GM18951 (cell line): ENCODE results near the gene NACA.

Experiments used
- POLR2A ChIP-seq: IDR thresholded peaks from 4 replicates; pipeline ENCODE4 v1.6.1; 2011; ENCODE audit warnings: mild to moderate bottlenecking; ENCODE audit not compliant: insufficient read length, insufficient read depth; ENCODE audit errors: extremely low read depth
- in situ Hi-C: fragments of 300-500 bp; cut with MboI; formaldehyde crosslinking; loops from one replicate; pipeline ENCODE4 v1.12.0; 2022; ENCODE audit warnings: low sequenced_read_pairs, mixed read lengths, inconsistent platforms; ENCODE audit not compliant: unreplicated experiment

Gene NACA

DNA sequence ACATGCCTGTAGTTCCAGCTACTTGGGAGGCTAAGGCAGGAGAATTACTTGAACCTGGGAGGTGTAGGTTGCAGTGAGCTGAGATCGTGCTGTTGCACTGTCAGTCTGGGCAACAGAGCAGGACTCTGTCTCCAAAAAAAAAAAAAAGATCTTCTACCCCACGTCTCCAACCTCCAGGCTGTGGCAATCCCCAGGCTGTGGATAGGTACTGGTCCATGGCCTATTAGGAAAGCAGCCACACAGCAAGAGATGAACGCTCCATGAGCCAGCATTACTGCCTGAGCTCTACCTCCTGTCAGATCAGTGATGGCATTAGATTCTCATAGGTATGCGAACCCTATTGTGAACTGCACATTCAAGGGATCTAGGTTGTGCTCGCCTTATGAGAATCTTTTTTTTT is 30.9 kb downstream of the NACA start:
- no peak for TF ChIP-seq POLR2A
- in situ Hi-C loops = no loop called here

DNA sequence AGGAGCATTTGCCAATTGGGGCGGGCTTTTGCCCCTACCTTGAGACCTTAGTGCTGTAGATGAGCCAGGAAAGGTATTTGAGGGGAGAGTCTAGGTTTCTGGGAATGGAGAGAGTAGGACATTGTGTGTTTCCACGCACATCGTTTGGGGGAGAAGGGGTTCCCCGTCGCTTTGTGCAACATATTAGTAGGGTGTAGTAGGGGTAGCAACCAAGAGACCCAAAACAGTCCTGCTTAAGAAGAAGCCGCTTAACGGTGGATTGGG is 36.3 kb downstream of the NACA start:
- TF ChIP-seq POLR2A = no peak
- in situ Hi-C loops = no loop called here

DNA sequence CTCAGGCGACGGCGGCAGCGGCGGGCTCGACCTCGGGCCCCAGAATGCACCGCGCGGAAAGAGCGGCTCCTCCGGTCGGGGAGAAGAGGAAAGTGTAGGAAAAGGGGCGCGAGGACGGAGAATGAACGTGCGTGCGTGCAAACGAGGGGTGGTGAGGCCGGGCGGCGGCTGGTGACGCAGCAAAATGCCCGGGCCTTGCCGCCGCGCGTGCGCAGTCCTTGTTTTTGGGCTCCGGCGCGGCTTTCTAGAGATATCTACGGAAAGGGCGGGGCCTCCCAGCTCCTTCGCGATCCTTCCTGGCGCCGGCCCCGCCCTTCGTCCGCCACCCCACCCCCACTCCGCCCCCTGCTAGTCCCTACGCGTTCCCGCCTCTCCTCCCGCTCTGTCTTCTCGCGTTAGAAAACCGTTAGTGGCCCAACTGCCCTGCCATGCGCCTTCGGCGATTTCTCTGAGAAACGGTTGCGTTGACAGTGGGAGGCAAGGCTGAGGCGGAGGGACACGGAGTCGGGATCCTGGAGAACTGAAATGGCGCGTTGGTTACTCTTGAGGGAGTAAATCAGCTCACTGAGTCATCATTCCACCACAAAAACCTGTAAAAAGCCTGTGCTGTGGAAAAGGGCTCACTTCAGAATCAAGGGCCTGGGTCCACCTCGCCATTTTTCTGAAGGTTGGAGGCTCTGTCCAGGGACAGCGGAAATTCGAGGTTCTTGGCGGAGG is 36.8 kb downstream of the NACA start, which contains the start of gene PTGES3:
Gene PTGES3 (minus strand): TSS at position 156 of the 717 bp plus-strand sequence. CDS start 285 bp downstream, outside the sequence.
- TF ChIP-seq POLR2A = peak; percentile 91
- in situ Hi-C loops = no loop called here

DNA sequence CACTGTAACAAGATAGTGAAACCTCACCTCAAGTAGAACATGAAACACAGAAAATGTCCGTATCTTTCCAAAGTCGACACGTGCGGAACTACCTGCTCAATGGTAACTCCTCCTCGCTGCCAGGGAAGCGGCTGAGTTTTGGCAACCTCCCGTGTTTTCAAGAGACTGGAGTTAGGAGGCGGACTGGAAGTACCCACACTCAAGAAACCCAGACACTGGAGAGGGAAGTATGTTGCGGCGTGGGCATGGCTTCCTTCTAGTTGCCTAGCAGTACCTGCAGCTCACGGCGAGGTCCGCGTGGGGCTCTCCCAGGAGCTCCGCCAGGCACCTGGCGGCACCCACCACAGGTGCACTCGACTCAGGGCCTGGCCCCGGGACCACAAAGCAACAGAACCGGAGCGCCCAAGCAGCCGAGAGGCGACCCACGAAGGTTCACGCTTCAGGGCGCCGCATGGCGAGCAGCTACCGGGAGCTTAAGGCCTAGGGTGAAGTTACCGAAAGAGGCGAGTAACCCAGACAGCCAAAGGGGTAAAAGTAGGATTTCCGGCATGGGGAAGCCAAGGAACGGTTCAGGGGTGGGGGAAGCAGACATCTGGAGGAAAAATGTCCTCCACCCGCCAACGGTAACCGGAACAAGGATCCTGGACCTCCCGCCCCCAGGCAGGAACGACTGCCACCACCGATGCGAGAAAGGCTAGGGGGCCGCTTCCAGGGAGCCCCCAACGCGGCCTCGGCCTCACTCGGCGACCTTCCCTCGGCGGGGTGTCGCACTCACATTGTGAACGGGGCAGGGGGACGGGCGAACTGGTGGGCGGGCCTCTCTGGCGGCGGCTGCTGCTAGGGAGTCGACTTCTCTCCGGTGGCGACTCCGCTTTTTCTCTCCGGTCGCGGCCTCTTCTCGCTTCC is 37.6 kb downstream of the NACA start:
- in situ Hi-C loops = no loop called here
- TF ChIP-seq POLR2A = no peak

DNA sequence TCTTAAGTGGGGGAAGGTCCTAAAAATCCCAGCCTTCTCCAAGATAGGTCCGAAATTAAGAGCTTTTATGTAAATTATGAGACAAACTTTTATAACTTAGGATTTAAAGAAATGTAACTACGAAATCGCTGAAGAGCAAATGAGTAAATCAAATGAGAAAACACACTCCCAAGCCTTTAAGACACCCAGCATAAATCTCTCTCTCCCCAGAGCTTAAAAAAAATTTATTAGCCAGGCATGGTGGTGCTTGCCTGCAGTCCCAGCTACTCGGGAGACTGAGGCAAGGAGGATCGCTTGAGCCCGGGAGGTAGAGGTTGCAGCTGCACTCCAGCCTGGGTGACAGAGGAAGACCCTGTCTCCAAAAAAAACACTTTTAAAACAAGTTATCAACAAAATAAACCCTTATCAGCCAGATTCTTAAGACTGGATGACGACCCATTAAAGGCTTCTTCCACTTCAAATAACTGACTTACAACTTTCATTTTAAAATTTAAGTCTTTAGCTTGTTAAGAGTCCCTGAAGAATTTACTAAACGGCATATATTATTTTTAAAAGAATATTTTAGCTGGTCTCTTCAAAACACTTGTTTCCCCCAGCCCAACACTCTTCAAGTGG is 40.2 kb downstream of the NACA start:
- TF ChIP-seq POLR2A = no peak
- in situ Hi-C loops = no loop called here

DNA sequence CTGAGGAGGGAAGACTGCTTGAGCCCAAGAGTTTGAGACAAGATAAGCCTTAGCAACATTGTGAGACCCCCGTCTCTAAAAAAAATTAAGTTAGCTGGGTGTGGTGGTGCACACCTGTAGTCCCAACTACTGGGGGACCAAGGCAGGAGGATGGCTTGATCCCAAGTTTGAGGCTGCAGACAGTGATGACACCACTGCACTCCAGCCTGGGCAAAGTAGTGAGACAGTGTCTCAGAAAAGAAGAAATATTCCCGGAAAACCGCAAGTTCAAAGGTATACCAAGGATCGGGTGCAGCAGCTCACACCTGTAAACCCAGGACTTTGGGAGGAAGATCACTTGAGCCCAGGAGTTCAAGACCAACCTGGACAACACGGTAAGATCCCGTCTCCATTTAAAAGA is 42.8 kb downstream of the NACA start:
- in situ Hi-C loops = no loop called here
- TF ChIP-seq POLR2A = no peak

DNA sequence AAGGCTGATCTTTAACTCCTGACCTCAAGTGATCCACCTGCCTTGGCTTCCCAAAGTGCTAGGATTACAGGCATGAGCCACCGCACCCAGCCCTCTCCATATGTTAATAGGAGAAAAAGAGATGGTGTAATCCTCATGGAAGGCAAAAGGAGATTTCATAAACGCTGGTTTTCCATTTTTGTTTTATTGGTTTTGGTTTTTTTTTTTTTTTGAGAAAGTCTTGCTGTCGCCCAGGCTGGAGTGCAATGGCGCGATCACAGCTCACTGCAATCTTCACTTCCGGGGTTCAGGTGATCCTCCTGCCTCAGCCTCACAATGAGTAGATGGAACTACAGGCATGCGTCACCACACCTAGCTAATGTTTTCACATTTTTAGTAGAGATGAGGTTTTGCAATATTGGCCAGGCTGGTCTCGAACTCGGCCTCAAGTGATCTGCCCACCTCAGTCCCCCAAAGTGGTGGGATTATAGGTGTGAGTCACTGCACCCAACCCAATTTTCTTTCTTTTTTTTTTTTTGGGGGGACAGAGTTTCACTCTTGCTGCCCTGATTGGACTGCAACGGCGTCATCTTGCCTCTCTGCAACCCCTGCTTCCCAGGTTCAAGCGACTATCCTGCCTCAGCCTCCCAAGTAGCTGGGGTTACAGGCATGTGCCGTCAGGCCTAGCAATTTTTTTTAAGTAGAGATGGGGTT is 45.1 kb downstream of the NACA start:
- in situ Hi-C loops = no loop called here
- no peak for TF ChIP-seq POLR2A

DNA sequence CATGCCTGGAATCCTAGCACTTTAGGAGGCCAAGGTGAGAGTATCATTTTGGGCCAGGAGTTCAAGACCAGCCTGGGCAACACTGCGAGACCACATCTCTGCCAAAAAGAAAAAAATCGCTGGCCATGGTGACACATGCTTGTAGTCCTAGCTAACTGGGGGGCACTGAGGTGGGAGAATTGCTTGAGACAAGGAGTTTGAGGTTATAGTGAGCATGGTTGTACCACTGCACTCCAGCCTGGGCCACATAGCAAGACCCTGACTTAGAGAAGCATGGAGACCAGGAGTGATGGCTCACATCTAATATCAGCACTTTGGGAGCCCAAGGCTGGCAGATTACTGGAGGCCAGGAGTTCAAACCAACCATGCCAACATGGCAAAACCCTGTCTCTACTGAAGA is 46.2 kb downstream of the NACA start:
- no peak for TF ChIP-seq POLR2A

DNA sequence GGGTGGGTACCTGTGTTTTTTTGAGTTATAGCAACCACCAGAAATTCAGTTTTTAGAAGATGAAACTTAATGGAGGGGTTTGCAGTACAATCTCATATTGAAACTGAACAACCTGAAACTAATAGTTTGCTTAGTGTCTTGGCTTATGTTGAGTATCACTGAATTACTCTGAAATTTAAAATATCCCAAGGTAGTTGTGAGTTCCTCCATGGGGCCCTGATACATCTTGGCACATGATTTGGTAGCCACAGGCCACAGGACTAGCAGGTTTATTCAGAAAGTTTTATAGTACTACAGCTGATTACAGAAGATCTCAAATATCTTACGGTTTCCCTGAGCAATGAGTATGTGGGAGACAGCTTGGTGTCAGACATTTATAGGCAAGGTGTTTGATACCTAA is 47.4 kb downstream of the NACA start:
- no peak for TF ChIP-seq POLR2A
- in situ Hi-C loops = no loop called here

More for the DNA sequence above, 46.2 kb downstream of the NACA start:
- in situ Hi-C loops = no loop called here

DNA sequence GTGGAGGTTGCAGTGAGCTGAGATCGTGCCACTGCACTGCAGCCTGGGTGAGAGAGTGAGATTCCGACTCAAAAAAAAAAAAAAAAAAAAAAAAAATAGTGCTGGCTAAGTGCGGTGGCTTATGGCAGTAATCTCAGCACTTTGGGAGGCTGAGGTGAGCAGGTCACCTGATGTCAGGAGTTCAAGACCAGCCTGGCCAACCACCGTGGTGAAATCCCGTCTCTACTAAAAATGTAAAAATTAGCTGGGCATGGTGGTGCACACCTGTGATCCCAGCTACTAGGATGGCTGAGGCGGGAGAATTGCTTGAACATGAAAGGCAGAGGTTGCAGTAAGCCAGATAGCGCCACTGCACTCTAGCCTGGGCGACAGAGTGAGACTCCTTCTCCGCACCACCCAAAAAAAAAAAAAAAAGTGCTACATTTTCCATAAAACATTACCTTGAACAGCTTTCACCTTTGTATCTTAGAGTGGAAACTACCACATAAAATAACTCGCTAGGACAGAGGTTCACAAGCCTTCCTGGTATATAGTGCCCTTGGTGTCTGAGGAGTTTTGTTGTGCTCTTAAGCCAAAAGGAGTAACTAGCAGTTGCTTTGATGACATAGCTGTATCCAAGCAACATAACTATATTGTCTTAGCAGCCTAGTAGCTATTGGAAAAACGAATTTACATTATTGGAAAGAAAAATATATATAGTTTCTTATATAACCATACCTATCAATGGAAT is 48.1 kb downstream of the NACA start:
- no peak for TF ChIP-seq POLR2A
- in situ Hi-C loops = no loop called here

DNA sequence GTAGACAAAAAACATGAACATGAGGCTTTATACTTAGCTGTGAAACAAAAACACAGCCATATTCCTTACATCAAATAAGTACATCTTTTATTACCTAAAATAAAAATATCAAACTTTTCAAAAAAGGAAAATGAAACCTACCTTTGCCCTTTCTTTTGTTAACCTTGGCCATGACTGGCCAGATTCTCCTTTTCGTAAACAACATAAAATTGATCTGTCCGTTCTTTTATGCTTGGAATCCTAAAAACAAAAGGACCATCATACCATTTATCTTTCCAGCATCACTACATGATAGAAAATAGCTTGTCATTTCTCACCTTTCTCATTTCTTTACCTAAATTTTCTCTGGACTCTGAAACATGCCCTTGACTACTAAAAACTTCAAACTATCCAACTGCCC is 53.5 kb downstream of the NACA start:
- in situ Hi-C loops = no loop called here
- TF ChIP-seq POLR2A = no peak

DNA sequence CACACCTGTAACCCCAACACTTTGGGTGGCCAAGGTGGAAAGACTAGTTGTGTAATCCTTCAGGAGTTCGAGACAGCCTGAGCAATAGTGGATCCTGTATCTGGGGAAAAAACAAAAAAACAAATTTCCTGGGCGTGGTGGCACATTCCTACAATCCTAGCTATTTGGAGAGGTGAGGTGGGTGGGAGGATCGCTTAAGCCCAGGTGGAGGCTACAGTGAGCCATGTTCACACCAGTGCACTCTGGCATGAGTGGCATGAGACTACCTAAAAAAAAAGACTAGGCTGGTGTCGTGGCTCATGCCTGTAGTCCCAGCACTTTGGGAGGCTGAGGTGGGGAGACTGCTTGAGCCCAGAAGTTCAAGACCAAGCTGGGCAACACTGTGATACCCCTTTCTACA is 54.3 kb downstream of the NACA start:
- in situ Hi-C loops = no loop called here
- TF ChIP-seq POLR2A = no peak

DNA sequence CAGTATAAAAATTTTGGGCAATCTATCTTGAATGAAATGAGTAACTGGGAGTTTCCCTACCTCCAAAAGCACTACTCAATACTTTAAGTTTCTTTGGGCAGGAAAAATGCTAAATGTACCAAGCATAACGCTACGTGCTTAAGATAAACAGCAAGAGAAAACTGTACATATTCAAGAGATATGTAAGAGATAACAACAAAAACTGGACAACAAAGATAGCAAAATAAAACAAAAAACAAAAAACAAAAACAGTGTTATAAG is 57.0 kb downstream of the NACA start:
- no peak for TF ChIP-seq POLR2A
- in situ Hi-C loops = no loop called here
